ENCODE data around the gene RLN1.
A peak's percentile ranks its signal among the peaks of the same experiment; 100 is the strongest.
"Not testable (repeated sequence)": the region's sequence is repeated elsewhere in the genome, so short reads cannot be mapped to it uniquely, and the experiment has no call there.

DNA sequence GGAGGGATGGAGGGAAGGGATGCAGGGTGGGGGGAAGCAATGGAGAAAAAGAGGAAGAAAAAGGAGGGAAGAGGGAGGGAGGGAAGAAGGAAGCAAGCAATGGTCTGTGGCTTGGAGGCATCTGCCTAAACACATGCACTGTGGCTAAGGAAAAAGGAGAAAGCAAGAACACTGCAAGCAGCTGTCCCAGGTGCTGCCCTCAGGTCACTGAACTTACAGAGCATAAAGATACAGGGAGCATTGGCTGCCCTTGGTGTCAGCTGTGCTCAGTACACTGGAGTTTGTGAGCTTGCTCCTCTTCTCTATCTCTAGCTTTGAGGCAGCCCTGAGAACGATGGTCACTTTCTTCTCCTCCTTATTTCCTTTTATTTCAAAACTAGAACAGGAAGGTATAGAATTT is 18.1 kb downstream of the RLN1 start:
- TF ChIP-seq EP300 (IDR thresholded peaks at IDR 0.05; ENCODE audit: borderline replicate concordance in 1 of 2, low read depth in 1 of 2, low read length in 1 of 2); SMC3 (IDR thresholded peaks at IDR 0.05; ENCODE audit: low read depth, low read length); EZH2phosphoT487 (IDR thresholded peaks at IDR 0.05; ENCODE audit: borderline replicate concordance, low read depth); YY1 (IDR thresholded peaks at IDR 0.05; ENCODE audit: low read depth); JUND (IDR thresholded peaks at IDR 0.05); RAD21 (IDR thresholded peaks at IDR 0.05; ENCODE audit: low read length); FOXJ3 (CRISPR knock-in tag; IDR thresholded peaks at IDR 0.05): not testable (repeated sequence)
- TF ChIP-seq, protein P1, sequence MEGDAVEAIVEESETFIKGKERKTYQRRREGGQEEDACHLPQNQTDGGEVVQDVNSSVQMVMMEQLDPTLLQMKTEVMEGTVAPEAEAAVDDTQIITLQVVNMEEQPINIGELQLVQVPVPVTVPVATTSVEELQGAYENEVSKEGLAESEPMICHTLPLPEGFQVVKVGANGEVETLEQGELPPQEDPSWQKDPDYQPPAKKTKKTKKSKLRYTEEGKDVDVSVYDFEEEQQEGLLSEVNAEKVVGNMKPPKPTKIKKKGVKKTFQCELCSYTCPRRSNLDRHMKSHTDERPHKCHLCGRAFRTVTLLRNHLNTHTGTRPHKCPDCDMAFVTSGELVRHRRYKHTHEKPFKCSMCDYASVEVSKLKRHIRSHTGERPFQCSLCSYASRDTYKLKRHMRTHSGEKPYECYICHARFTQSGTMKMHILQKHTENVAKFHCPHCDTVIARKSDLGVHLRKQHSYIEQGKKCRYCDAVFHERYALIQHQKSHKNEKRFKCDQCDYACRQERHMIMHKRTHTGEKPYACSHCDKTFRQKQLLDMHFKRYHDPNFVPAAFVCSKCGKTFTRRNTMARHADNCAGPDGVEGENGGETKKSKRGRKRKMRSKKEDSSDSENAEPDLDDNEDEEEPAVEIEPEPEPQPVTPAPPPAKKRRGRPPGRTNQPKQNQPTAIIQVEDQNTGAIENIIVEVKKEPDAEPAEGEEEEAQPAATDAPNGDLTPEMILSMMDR (IDR thresholded peaks at IDR 0.05): not testable (repeated sequence)
- TF ChIP-seq, protein P2, sequence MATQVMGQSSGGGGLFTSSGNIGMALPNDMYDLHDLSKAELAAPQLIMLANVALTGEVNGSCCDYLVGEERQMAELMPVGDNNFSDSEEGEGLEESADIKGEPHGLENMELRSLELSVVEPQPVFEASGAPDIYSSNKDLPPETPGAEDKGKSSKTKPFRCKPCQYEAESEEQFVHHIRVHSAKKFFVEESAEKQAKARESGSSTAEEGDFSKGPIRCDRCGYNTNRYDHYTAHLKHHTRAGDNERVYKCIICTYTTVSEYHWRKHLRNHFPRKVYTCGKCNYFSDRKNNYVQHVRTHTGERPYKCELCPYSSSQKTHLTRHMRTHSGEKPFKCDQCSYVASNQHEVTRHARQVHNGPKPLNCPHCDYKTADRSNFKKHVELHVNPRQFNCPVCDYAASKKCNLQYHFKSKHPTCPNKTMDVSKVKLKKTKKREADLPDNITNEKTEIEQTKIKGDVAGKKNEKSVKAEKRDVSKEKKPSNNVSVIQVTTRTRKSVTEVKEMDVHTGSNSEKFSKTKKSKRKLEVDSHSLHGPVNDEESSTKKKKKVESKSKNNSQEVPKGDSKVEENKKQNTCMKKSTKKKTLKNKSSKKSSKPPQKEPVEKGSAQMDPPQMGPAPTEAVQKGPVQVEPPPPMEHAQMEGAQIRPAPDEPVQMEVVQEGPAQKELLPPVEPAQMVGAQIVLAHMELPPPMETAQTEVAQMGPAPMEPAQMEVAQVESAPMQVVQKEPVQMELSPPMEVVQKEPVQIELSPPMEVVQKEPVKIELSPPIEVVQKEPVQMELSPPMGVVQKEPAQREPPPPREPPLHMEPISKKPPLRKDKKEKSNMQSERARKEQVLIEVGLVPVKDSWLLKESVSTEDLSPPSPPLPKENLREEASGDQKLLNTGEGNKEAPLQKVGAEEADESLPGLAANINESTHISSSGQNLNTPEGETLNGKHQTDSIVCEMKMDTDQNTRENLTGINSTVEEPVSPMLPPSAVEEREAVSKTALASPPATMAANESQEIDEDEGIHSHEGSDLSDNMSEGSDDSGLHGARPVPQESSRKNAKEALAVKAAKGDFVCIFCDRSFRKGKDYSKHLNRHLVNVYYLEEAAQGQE (IDR thresholded peaks at IDR 0.05; ENCODE audit: low read depth, low read length): peak; percentile 82
- TF ChIP-seq, protein P3, sequence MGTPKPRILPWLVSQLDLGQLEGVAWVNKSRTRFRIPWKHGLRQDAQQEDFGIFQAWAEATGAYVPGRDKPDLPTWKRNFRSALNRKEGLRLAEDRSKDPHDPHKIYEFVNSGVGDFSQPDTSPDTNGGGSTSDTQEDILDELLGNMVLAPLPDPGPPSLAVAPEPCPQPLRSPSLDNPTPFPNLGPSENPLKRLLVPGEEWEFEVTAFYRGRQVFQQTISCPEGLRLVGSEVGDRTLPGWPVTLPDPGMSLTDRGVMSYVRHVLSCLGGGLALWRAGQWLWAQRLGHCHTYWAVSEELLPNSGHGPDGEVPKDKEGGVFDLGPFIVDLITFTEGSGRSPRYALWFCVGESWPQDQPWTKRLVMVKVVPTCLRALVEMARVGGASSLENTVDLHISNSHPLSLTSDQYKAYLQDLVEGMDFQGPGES (IDR thresholded peaks at IDR 0.05; ENCODE audit: low read depth, low read length): not testable (repeated sequence)
- TF ChIP-seq, protein P4, sequence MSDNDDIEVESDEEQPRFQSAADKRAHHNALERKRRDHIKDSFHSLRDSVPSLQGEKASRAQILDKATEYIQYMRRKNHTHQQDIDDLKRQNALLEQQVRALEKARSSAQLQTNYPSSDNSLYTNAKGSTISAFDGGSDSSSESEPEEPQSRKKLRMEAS (IDR thresholded peaks at IDR 0.05; ENCODE audit: low read depth): not testable (repeated sequence)
